Hepatocyte (in vitro differentiated cells): ENCODE results near the gene KAT5.

Source experiments
- CTCF ChIP-seq: fragments of 200-600 bp; sonication (generic); IDR thresholded peaks from 2 replicates; pipeline ENCODE4 v1.5.1; 2016; ENCODE audit warnings: antibody characterized with exemption, mild to moderate bottlenecking; ENCODE audit not compliant: poor library complexity
- EZH2 ChIP-seq: fragments of 200-600 bp; sonication (generic); IDR thresholded peaks from 2 replicates; pipeline ENCODE4 v1.6.1; 2016; ENCODE audit warnings: antibody characterized with exemption, mild to moderate bottlenecking, borderline replicate concordance
- EZH2phosphoT487 ChIP-seq: fragments of 200-600 bp; sonication (generic); IDR thresholded peaks from one replicate; pipeline ENCODE4 v1.6.1; 2018; ENCODE audit warnings: antibody characterized with exemption, mild to moderate bottlenecking, low read depth, moderate library complexity; ENCODE audit not compliant: unreplicated experiment, severe bottlenecking

DNA sequence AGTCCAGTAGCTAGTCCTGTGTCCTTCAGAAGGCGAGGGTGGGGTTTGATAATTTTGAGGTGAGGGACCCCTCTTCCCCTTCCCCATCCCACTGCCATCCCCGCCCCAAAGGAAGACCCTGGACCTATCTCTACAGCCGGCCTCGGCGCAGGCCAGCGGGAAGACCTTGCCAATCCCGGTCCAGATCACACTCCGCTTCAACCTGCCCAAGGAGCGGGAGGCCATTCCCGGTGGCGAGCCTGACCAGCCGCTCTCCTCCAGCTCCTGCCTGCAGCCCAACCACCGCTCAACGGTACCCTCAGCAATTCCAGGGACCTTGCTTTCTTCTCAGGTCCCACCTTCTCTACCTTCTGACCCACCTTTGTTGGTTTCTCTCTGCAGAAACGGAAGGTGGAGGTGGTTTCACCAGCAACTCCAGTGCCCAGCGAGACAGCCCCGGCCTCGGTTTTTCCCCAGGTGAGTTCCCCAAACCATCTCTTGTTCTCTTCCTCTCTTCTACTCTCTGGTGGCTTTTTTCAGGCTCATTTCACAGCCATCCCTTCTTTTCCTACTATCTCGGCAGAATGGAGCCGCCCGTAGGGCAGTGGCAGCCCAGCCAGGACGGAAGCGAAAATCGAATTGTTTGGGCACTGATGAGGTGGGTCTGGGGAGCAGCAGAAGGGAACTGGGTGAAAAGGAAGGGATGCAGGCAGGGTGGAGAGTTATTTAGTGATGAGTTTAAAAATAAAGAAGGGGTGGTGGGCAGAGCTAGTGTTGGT lies 1.3 kb downstream of the KAT5 start:
- TF ChIP-seq EZH2: no peak
- no peak for TF ChIP-seq CTCF
- TF ChIP-seq EZH2phosphoT487: no peak
